ENCODE measurements around the gene KPNA4. TPM values are rescaled to one million over a fixed set of nuclear protein-coding genes. Genes with fewer than 3 reads are reported as not detected.
"Not testable (repeated sequence)": the region's sequence is repeated elsewhere in the genome, so short reads cannot be mapped to it uniquely, and the experiment has no call there.

Gene KPNA4
- total RNA-seq, 1 donor from 2014 or later: 22.3 TPM

DNA sequence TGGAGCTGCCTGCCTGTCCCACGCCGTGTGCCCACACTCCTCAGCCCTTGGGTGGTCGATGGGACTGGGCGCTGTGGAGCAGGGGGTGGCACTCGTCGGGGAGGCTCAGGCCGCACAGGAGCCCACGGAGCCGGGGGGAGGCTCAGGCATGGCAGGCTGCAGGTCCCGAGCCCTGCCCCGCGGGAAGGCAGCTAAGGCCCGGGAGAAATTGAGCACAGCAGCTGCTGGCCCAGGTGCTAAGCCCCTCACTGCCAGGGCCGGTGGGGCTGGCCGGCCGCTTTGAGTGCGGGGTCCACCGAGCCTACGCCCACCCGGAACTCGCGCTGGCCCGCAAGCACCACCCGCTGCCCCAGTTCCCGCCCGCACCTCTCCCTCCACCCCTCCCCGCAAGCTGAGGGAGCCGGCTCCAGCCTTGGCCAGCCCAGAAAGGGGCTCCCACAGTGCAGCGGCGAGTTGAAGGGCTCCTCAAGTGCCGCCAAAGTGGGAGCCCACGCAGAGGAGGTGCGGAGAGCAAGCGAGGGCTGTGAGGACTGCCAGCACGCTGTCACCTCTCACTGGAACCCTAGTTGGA lies 8.7 kb upstream of the KPNA4 start:
- DNase-seq (ENCODE audit: low read depth in 2 of 2): not testable (repeated sequence)

- DNase-seq (ENCODE audit: low read depth in 2 of 2): peak in 1 of 2 donors; percentile 49
Observed at GRCh38 chr3:160569894-160570652, 4.7 kb upstream of the KPNA4 start.

DNA sequence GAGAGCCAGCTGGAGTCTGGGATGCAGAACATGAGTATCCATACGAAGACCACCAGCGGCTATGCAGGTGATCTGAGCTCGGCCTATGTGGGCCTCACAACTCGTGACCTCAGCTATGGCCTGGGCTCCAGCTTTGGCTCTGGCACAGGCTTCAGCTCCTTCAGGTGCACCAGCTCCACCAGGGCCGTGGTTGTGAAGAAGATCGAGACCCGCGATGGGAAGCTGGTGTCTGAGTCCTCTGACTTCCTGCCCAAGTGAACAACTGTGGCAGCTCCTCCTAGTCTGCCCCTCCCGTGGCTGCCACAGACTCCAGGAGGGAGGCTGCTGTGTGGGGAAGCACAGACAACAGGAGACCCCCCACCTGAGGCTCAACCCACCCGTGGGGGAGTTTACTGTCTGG lies 3.6 kb upstream of the KPNA4 start:
- DNase-seq (ENCODE audit: low read depth in 2 of 2): no peak

DNA sequence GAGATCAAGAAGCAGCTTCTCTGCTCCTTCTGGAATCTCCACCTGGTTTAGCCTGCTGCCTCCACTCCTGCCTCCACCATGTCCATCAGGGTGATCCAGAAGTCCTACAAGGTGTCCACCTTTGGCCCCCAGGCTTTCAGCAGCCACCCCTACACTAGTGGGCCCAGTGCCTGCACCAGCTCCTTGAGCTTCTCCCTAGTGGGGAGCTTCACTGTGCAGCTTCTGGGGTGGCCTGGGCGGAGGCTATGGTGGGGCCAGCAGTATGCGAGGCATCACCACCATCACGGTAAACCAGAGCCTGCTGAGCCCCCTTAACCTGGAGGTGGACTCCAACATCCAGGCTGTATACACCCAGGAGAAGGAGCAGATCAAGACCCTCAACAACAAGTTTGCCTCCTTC lies 2.4 kb upstream of the KPNA4 start:
- no peak for DNase-seq (ENCODE audit: low read depth in 2 of 2)

DNA sequence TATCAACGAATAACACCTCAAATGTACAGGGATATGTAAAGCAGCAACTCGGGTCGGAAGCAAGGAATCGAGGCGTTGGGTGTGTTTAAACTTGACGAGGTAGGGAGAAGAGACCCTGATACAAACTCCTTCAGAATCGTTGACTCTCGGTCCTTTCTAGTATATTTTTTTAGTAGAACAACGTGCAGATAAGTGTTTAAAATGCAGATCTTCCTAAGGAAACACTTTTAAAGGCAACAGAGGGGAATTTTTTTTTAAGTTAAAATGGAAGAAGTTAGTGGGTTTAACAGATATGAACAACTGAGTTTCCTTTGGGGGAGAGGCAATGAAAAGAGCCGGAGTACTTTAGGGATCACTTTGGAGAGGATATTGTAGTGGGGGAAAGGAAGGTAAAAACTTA lies 1.1 kb upstream of the KPNA4 start:
- DNase-seq (ENCODE audit: low read depth in 2 of 2): peak in 1 of 2 donors; percentile 6

GRCh38 chr3:160564949-160565441 lies 376 bp downstream of the KPNA4 start:
- peak; percentile 21 to 73 for DNase-seq (ENCODE audit: low read depth in 2 of 2)

GRCh38 chr3:160564258-160564911 lies 986 bp downstream of the KPNA4 start:
- peak in 1 of 2 donors; percentile 24 for DNase-seq (ENCODE audit: low read depth in 2 of 2)

- no peak for DNase-seq (ENCODE audit: low read depth in 2 of 2)
Observed at GRCh38 chr3:160562952-160563351, 2.4 kb downstream of the KPNA4 start.

DNA sequence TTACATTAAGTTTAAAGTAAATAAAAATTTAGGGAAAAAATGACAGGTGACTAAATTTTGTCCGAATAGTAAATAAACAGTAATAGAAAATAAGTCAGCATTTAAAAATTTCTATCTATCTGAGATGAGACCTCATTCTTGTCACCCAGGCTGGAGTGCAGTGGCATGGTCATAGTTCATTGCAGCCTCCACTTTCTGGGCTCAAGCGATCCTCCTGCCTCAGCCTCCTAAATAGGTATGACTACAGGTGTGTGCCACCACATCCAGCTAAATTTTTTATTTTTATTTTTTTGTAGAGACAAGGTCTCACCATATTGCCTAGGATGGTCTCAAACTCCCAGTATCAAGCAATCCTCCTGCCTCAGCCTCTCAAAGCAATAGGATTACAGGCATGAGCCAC lies 7.8 kb downstream of the KPNA4 start:
- DNase-seq (ENCODE audit: low read depth in 2 of 2): no peak

GRCh38 chr3:160556141-160556540 lies 9.2 kb downstream of the KPNA4 start:
- no peak for DNase-seq (ENCODE audit: low read depth in 2 of 2)

DNA sequence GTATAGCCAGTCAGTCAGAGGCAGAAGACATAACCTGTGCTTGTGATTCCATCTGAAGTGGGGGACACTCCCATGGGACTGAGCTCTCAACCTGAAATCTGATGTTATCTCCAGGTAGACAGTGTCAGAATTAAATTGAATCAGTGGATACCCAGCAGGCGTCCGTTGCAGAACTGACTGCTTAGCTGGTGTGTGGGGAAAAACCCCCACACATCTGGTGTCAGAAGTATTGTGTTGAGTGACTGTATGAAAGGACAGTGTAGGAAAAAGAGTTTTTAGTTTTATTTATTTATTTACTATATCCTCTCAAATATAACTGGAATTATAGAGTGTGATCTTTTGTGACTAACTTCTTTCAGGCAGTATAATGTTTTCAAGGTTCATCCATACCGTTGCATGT lies 10.4 kb downstream of the KPNA4 start:
- DNase-seq (ENCODE audit: low read depth in 2 of 2): no peak

DNA sequence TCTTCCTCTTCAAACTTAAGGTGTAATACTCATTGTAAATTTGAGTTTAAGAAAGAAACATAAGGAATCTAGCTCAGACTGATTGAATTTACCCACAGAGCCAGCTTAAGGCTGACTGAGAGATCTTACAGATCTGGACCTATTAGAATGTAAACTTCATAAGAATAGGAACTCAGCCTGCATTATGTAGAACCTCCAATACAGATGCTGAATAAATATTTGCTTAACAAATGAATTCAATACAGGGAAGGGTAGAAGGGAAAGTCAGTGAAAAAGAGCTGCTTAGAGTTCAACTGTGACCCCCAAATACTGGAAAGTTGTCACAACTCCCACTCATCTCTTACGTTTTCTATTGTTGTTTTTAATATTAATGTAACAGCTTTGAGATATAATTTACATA lies 11.5 kb downstream of the KPNA4 start:
- DNase-seq (ENCODE audit: low read depth in 2 of 2): no peak

- DNase-seq (ENCODE audit: low read depth in 2 of 2): no peak
Observed at GRCh38 chr3:160546727-160547126, 18.6 kb downstream of the KPNA4 start.

DNA sequence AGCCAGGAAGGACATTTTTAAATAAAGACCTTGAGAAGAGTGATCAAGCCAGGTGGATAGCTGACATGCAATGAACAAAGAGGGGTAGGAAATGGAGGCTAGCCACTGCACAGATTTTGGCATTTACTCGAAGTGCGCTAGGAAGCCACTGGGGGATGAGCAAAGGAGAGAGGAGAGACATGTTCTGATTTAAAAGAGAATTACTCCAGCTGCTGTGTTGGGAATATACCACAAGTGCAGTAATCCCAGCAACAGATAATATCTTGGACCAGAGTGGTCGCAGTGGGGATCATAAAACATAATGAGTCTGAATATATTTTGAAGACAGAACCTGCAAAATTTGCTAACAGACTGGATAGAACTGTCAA lies 19.9 kb downstream of the KPNA4 start:
- DNase-seq (ENCODE audit: low read depth in 2 of 2): no peak

- DNase-seq (ENCODE audit: low read depth in 2 of 2): no peak
Observed at GRCh38 chr3:160544844-160545503, 20.4 kb downstream of the KPNA4 start.

- no peak for DNase-seq (ENCODE audit: low read depth in 2 of 2)
Observed at GRCh38 chr3:160540551-160540950, 24.8 kb downstream of the KPNA4 start.

DNA sequence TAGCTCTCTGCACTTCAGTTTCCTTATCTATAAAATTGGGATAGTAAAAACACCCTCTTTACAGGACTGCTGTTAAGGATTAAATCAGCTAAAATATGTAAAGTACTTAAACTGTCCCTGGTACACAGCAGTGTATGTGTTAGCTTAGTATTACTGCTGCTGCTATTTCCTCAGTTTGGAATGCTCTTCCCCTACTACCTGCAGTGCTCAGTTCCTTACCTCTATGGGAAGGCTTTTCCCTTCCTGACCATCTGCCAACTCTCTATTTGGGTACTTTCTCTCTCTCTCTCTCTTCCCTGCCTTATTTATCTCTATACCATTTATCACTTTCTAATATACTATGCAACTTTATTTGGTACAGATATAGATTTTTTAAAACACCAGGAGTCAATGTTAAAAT lies 26.5 kb downstream of the KPNA4 start:
- no peak for DNase-seq (ENCODE audit: low read depth in 2 of 2)

- DNase-seq (ENCODE audit: low read depth in 2 of 2): no peak
Observed at GRCh38 chr3:160537729-160538128, 27.6 kb downstream of the KPNA4 start.

GRCh38 chr3:160532371-160532770 lies 33.0 kb downstream of the KPNA4 start:
- no peak for DNase-seq (ENCODE audit: low read depth in 2 of 2)

DNA sequence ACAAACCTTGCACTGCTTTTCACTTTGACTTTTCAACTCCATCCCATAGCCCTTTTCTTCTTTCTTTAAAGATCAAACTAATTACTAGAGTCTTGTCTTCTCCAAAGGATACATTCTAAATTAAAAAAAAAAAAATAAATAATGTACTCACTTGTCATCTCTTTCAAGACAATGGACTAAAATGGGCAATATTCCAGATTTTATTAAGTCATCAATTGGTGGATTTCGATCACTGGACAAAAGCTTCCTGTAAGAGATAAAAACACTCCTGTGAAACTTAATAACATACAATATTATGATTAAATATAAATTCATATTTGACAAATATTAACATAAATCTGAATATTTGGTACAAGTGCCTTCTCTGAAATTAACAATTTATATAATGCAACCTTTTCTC lies 34.1 kb downstream of the KPNA4 start:
- DNase-seq (ENCODE audit: low read depth in 2 of 2): peak; percentile 11 to 71

GRCh38 chr3:160516391-160516790 lies 49.0 kb downstream of the KPNA4 start:
- DNase-seq (ENCODE audit: low read depth in 2 of 2): not testable (repeated sequence)

DNA sequence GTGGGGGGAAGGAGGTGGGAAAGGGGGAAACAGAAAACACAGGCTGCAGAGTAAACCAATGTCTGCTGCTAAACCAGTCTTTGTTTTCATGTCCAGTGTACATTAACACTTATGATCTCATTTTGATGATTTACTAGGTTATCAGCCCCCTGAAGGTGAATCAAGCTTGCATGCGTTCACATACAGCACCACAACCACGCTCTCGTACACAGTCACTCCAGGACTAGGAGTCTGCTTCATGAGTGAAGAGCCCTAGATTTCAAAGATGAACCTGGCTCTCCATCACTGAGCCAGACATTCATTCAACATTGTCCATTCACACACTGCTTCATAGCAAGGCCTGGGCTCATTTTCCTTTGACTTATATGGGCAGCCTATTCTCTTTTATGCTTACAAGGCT lies 64.0 kb downstream of the KPNA4 start:
- no peak for DNase-seq (ENCODE audit: low read depth in 2 of 2)
